ENCODE results near the gene MYO1H. TPM values are rescaled to one million over a fixed set of nuclear protein-coding genes. Genes with fewer than 3 reads are reported as not detected.

Gene MYO1H
- total RNA-seq, 1 experiment from 2014 or later = not detected

DNA sequence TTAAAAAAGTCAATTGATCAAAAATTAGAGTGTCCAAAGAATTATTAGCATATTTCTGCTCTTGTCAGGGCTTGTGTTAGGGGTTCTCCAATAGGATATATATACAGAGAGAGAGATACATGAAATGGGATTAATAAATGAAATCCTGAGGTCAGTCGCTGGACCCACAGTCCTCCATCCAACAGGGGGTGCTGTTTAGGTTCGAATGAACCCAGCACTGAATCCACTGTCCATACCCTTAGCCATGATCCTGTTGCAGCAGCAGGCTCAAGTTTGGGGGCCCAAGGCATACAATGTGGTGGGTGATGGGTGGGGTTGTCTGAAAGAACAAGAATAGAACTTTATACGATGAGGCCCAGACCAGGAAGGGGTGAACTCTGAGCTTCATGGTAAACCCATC lies 780 bp upstream of the MYO1H start:
- H3K27ac ChIP-seq (ENCODE audit: low read depth, low read length) = no peak overlapping the region
- ChIA-PET POLR2A (no interaction called here), CTCF (no interaction called here), RAD21 (ENCODE audit: low non-redundant PET in 1 of 2, low total read pairs in 2 of 2, uncharacterized antibody in 2 of 2, unreplicated experiment in 2 of 2) (no interaction called here)
- BruUV-seq (replicated peaks) = no TSS peak
- ATAC-seq = peak; percentile 49
- no peaks in the 10 kb centered on the region for H3K27me3 ChIP-seq (ENCODE audit: insufficient read depth, low read length)
- H3K4me2 ChIP-seq (ENCODE audit: low read length) = no peak overlapping the region
- H3K4me3 ChIP-seq (replicated peaks in 1 of 2; ENCODE audit: low read depth in 1 of 2, low read length in 2 of 2) = no peak overlapping the region
- H2AFZ ChIP-seq (ENCODE audit: low read depth, low read length, poor library complexity, severe bottlenecking) = no peak overlapping the region
- intact Hi-C loops (cut with micrococcal nuclease) = no loop called here
- TF ChIP-seq CBX3 (IDR thresholded peaks at IDR 0.05; ENCODE audit: low read depth) = 0 out of 2 replicates have a peak, but pooled peaks have one; percentile 24
- TF ChIP-seq, protein P1, sequence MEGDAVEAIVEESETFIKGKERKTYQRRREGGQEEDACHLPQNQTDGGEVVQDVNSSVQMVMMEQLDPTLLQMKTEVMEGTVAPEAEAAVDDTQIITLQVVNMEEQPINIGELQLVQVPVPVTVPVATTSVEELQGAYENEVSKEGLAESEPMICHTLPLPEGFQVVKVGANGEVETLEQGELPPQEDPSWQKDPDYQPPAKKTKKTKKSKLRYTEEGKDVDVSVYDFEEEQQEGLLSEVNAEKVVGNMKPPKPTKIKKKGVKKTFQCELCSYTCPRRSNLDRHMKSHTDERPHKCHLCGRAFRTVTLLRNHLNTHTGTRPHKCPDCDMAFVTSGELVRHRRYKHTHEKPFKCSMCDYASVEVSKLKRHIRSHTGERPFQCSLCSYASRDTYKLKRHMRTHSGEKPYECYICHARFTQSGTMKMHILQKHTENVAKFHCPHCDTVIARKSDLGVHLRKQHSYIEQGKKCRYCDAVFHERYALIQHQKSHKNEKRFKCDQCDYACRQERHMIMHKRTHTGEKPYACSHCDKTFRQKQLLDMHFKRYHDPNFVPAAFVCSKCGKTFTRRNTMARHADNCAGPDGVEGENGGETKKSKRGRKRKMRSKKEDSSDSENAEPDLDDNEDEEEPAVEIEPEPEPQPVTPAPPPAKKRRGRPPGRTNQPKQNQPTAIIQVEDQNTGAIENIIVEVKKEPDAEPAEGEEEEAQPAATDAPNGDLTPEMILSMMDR (IDR thresholded peaks at IDR 0.05 in 2 of 3, conservative IDR thresholded peaks at IDR 0.05 in 1 of 3; ENCODE audit: borderline replicate concordance in 1 of 3, insufficient read depth in 1 of 3, low read depth in 2 of 3, low read length in 2 of 3) = peak in 2 of 3 experiments; percentile 26 to 51; a peak in 3 of 6 replicates
- no peak for TF ChIP-seq POLR2AphosphoS5 (IDR thresholded peaks at IDR 0.05; ENCODE audit: low read depth, low read length)
- no peaks in the 10 kb centered on the region for H3K9me3 ChIP-seq (ENCODE audit: control insufficient read depth in 1 of 2, insufficient read depth in 1 of 2, low read depth in 1 of 2, low read length in 2 of 2)
- no peaks in the 10 kb centered on the region for H3K4me1 ChIP-seq (ENCODE audit: control insufficient read depth in 1 of 2, insufficient read depth in 2 of 2, low read length in 2 of 2)
- no peaks in the 10 kb centered on the region for H3K9me2 ChIP-seq (ENCODE audit: insufficient read depth)
- H3K9ac ChIP-seq (ENCODE audit: low read length) = no peak overlapping the region
- no peaks in the 10 kb centered on the region for H3K79me2 ChIP-seq (ENCODE audit: insufficient read depth, low read length)
- no peak for DNase-seq (ENCODE audit: low read depth, low spot score)
- no peaks in the 10 kb centered on the region for H4K20me1 ChIP-seq (ENCODE audit: insufficient read depth)
- no peaks in the 10 kb centered on the region for H3K36me3 ChIP-seq (ENCODE audit: control insufficient read depth in 1 of 2, insufficient read depth in 2 of 2, low read length in 2 of 2)

DNA sequence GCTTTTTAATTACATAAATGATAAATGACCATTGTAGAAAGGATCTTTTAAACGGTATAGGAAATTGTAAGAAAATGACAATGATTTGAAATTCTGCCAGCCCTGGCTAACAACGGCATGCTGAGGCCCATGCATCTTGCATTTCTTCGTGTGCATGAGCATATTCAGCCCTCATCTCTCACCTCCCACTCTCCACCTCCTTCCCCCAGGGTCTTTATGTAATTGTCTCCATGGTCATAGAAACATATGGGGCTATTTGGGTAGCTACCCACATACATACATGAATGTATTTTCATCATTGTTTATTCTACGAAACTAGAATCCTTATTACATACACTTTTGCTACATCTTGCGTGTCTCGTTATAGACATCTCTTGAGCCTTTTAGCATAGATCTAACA lies 4.5 kb downstream of the MYO1H start:
- no TSS peak for BruUV-seq (replicated peaks)
- DNase-seq (ENCODE audit: low read depth, low spot score) (no peak), ATAC-seq (no peak)
- RAD21 ChIA-PET (ENCODE audit: low non-redundant PET in 1 of 2, low total read pairs in 2 of 2, uncharacterized antibody in 2 of 2, unreplicated experiment in 2 of 2) = no interaction called here
- CTCF ChIA-PET = no interaction called here
- no peak overlapping the region for H3K9ac ChIP-seq (ENCODE audit: low read length)
- peaks cover 4 to 9% of the 10 kb centered on the region in 2 experiments; a peak in 3 of 4 replicates for H3K4me1 ChIP-seq (ENCODE audit: control insufficient read depth in 1 of 2, insufficient read depth in 2 of 2, low read length in 2 of 2)
- no peaks in the 10 kb centered on the region for H4K20me1 ChIP-seq (ENCODE audit: insufficient read depth)
- H3K36me3 ChIP-seq (ENCODE audit: control insufficient read depth in 1 of 2, insufficient read depth in 2 of 2, low read length in 2 of 2) = no peaks in the 10 kb centered on the region
- H3K79me2 ChIP-seq (ENCODE audit: insufficient read depth, low read length) = no peaks in the 10 kb centered on the region
- H3K4me2 ChIP-seq (ENCODE audit: low read length) = no peak overlapping the region
- no peaks in the 10 kb centered on the region for H3K9me2 ChIP-seq (ENCODE audit: insufficient read depth)
- TF ChIP-seq CBX3 (IDR thresholded peaks at IDR 0.05; ENCODE audit: low read depth) = no peak
- TF ChIP-seq, protein P1 (IDR thresholded peaks at IDR 0.05 in 2 of 3, conservative IDR thresholded peaks at IDR 0.05 in 1 of 3; ENCODE audit: borderline replicate concordance in 1 of 3, insufficient read depth in 1 of 3, low read depth in 2 of 3, low read length in 2 of 3) = no peak
- no peak for TF ChIP-seq EGR1 (IDR thresholded peaks at IDR 0.05; ENCODE audit: low read depth)
- no peak for TF ChIP-seq CEBPB (IDR thresholded peaks at IDR 0.05; ENCODE audit: low read depth)
- no peak for TF ChIP-seq FOSL1 (IDR thresholded peaks at IDR 0.05; ENCODE audit: low read depth)
- no peak for TF ChIP-seq ZNF274 (IDR thresholded peaks at IDR 0.05; ENCODE audit: low read depth, low read length)
- TF ChIP-seq POLR2A (IDR thresholded peaks at IDR 0.05; ENCODE audit: borderline replicate concordance, extremely low read depth, insufficient read depth, insufficient read length) = no peak
- TF ChIP-seq ELF1 (IDR thresholded peaks at IDR 0.05; ENCODE audit: borderline replicate concordance, low read depth) = no peak
- TF ChIP-seq SP1 (IDR thresholded peaks at IDR 0.05; ENCODE audit: low read depth) = no peak
- TF ChIP-seq, protein P2, sequence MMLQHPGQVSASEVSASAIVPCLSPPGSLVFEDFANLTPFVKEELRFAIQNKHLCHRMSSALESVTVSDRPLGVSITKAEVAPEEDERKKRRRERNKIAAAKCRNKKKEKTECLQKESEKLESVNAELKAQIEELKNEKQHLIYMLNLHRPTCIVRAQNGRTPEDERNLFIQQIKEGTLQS (IDR thresholded peaks at IDR 0.05) = no peak
- TF ChIP-seq, protein P3, sequence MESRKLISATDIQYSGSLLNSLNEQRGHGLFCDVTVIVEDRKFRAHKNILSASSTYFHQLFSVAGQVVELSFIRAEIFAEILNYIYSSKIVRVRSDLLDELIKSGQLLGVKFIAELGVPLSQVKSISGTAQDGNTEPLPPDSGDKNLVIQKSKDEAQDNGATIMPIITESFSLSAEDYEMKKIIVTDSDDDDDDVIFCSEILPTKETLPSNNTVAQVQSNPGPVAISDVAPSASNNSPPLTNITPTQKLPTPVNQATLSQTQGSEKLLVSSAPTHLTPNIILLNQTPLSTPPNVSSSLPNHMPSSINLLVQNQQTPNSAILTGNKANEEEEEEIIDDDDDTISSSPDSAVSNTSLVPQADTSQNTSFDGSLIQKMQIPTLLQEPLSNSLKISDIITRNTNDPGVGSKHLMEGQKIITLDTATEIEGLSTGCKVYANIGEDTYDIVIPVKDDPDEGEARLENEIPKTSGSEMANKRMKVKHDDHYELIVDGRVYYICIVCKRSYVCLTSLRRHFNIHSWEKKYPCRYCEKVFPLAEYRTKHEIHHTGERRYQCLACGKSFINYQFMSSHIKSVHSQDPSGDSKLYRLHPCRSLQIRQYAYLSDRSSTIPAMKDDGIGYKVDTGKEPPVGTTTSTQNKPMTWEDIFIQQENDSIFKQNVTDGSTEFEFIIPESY (IDR thresholded peaks at IDR 0.05; ENCODE audit: extremely low read depth, insufficient replicate concordance, low read length) = no peak
- TF ChIP-seq JUND (IDR thresholded peaks at IDR 0.05) = no peak
- no peak overlapping the region for H3K4me3 ChIP-seq (replicated peaks in 1 of 2; ENCODE audit: low read depth in 1 of 2, low read length in 2 of 2)
- H3K9me3 ChIP-seq (ENCODE audit: control insufficient read depth in 1 of 2, insufficient read depth in 1 of 2, low read depth in 1 of 2, low read length in 2 of 2) = no peaks in the 10 kb centered on the region
- no peak overlapping the region for H2AFZ ChIP-seq (ENCODE audit: low read depth, low read length, poor library complexity, severe bottlenecking)
- intact Hi-C loops (cut with micrococcal nuclease) = no loop called here
- H3K27me3 ChIP-seq (ENCODE audit: insufficient read depth, low read length) = no peaks in the 10 kb centered on the region
- POLR2A ChIA-PET = no interaction called here
- no peak overlapping the region for H3K27ac ChIP-seq (ENCODE audit: low read depth, low read length)

Data from HCT116 (cell line).